ENCODE measurements around the gene WDR93. TPM values are rescaled to one million over a fixed set of nuclear protein-coding genes. Genes with fewer than 3 reads are reported as not detected.

Gene WDR93
- total RNA-seq, 4 donors from 2014 or later: 0.12 to 0.26 TPM; not detected in 2

DNA sequence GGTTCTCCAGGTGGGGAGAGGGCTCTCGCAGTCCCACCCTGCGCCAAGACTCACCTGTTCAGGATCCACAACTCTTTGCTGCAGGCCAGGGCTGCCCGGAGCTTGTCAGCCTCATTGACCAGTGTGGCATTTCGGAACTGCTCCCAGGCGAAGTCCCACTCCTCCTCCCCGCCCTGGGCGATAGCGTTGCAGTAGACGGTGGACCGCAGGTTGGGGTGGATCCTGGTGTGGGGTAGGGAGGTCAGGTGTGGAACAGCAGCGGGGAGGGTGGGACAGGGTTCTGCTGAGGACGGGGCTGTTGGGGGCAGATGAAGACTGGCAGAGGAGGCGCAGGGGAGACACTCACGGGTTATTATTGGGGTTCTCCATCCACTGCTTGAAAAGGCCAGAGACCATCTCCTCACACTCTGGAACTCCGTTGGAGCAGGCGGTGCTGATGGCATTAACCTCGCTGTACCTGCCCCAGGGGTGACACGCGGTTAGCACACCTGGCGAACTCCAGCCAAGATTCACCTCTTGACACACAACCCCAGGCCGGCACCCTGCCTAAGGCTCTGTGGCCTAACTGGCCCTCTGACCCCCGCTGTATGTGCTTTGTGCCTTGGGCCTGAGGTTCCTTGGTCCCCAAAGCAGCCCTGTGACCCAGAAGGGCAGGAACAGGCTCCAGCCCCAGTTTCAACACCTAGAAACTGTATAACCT, 101.6 kb downstream of the WDR93 start:
- H3K4me3 ChIP-seq (ENCODE audit: low read depth, poor library complexity, severe bottlenecking): no peak overlapping the region
- WGBS, 2 donors: 93 to 94% methylated on average over 21 to 22 of the region's 22 CpGs
- no peak for DNase-seq (ENCODE audit: low spot score in 2 of 2)
- TF ChIP-seq, protein P1, sequence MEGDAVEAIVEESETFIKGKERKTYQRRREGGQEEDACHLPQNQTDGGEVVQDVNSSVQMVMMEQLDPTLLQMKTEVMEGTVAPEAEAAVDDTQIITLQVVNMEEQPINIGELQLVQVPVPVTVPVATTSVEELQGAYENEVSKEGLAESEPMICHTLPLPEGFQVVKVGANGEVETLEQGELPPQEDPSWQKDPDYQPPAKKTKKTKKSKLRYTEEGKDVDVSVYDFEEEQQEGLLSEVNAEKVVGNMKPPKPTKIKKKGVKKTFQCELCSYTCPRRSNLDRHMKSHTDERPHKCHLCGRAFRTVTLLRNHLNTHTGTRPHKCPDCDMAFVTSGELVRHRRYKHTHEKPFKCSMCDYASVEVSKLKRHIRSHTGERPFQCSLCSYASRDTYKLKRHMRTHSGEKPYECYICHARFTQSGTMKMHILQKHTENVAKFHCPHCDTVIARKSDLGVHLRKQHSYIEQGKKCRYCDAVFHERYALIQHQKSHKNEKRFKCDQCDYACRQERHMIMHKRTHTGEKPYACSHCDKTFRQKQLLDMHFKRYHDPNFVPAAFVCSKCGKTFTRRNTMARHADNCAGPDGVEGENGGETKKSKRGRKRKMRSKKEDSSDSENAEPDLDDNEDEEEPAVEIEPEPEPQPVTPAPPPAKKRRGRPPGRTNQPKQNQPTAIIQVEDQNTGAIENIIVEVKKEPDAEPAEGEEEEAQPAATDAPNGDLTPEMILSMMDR (IDR thresholded peaks at IDR 0.05): no peak
- no peak for TF ChIP-seq POLR2A (IDR thresholded peaks at IDR 0.05)
- intact Hi-C loops (cut with DNase I; ENCODE audit: low total_unique reads): no loop called here

Other genes starting within 250 kb of the WDR93 start
- 10 to 100 TPM in 3 of 4 donors, 1 to 10 TPM in 1; 1.3 to 29.0 (median 23.7) TPM for gene RHCG, start 194.2 kb upstream of the WDR93 start, total RNA-seq
- 1 to 10 TPM in 1 of 4 donors, under 1 TPM in 3; 0.21 to 1.2 (median 0.55) TPM for gene TICRR, start 115.3 kb upstream of the WDR93 start, total RNA-seq
- gene KIF7, start 35.3 kb upstream of the WDR93 start, total RNA-seq: 1 to 10 TPM; 1.3 to 3.7 (median 1.9) TPM
- 10 to 100 TPM in 3 of 4 donors, 1 to 10 TPM in 1; 5.9 to 30.9 (median 15.0) TPM for gene PLIN1, start 11.4 kb upstream of the WDR93 start, total RNA-seq
- 10 to 100 TPM in 1 of 4 donors, 1 to 10 TPM in 3; 6.7 to 12.2 (median 8.8) TPM for gene PEX11A, start 57 bp upstream of the WDR93 start, total RNA-seq
- gene MESP1, start 60.4 kb downstream of the WDR93 start, total RNA-seq: 1 to 10 TPM in 3 of 4 donors, under 1 TPM in 1; 0.61 to 1.7 (median 1.3) TPM
- gene MESP2, start 85.5 kb downstream of the WDR93 start, total RNA-seq: 1 to 10 TPM in 1 of 4 donors, under 1 TPM in 1, not detected in 2; 0.45 to 1.1 TPM
- 10 to 100 TPM; 14.9 to 67.3 (median 21.6) TPM for gene ANPEP, start 124.0 kb downstream of the WDR93 start, total RNA-seq
- 10 to 100 TPM; 20.8 to 36.0 (median 23.8) TPM for gene AP3S2, start 203.2 kb downstream of the WDR93 start, total RNA-seq
- gene ARPIN, start 222.1 kb downstream of the WDR93 start, total RNA-seq: 10 to 100 TPM in 3 of 4 donors, 1 to 10 TPM in 1; 8.5 to 21.5 (median 14.4) TPM